Measurements from ENCODE around the gene PTPN18. TPM values are rescaled to one million over a fixed set of nuclear protein-coding genes. Genes with fewer than 3 reads are reported as not detected.

PTPN18 gene
- total RNA-seq, 1 donor from 2014 or later = 26.0 TPM

DNA sequence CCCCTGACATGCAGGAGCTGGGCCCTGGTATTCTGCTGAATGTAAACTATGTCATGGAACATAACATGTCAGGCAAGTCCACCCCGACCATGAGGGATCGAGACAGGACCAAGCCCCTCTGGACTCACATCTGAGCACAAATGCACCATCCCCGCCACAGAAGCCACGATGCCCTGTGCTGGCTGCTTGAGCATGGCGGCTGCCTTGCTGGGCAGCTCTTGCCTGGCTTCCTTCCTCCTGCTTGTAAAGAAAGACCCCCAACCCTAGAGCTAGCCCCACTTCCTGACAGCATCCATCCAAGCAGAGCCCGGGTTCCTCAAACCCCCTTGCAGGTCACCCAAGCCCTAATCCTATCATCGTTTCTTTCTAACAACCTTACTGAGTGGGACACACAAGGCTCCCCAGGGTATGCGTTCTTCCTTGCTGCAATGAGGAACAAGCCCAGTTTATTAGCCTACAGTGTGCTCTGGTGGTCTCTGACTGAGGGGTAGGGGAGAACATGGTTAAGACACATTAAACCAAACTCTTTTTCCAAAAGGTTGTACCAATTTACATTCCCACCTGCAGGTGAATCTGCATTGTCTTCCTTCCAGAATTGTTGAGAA lies 26.6 kb downstream of the PTPN18 start:
- no peak overlapping the region for H3K4me3 ChIP-seq
- H3K4me1 ChIP-seq = peaks cover 14% of the 10 kb centered on the region
- no peak overlapping the region for H3K27ac ChIP-seq
- no peaks in the 10 kb centered on the region for H3K27me3 ChIP-seq
- no peaks in the 10 kb centered on the region for H3K9me3 ChIP-seq
- intact Hi-C loops (cut with DNase I) = no loop called here
- no peak for TF ChIP-seq POLR2A (IDR thresholded peaks at IDR 0.05)
- TF ChIP-seq, protein P1, sequence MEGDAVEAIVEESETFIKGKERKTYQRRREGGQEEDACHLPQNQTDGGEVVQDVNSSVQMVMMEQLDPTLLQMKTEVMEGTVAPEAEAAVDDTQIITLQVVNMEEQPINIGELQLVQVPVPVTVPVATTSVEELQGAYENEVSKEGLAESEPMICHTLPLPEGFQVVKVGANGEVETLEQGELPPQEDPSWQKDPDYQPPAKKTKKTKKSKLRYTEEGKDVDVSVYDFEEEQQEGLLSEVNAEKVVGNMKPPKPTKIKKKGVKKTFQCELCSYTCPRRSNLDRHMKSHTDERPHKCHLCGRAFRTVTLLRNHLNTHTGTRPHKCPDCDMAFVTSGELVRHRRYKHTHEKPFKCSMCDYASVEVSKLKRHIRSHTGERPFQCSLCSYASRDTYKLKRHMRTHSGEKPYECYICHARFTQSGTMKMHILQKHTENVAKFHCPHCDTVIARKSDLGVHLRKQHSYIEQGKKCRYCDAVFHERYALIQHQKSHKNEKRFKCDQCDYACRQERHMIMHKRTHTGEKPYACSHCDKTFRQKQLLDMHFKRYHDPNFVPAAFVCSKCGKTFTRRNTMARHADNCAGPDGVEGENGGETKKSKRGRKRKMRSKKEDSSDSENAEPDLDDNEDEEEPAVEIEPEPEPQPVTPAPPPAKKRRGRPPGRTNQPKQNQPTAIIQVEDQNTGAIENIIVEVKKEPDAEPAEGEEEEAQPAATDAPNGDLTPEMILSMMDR (IDR thresholded peaks at IDR 0.05) = no peak
- no peak for TF ChIP-seq POLR2AphosphoS5 (IDR thresholded peaks at IDR 0.05; ENCODE audit: insufficient read depth in 1 of 2, low read depth in 1 of 2)
- no peak for DNase-seq (ENCODE audit: extremely low spot score in 2 of 2)
- no peaks in the 10 kb centered on the region for H3K36me3 ChIP-seq

DNA sequence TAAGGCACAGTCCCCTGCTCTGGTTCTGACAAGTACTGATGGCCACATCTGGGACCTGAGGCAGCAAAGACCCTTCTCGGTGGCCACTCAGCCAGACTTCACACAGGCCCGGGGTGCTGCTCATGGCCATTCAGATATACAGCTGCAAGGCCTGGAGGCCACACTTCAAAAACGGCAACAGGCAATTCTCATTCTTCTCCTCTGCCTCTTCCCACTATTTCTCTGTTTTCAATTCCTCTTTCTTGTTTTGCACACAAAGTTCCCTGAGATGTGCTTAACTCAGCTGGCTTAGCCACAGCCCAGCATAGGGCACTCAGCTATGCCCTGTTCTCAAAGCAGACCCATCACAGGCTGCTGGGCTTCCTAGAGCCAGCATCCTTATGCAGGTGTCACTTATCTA lies 29.9 kb downstream of the PTPN18 start:
- H3K27ac ChIP-seq = no peak overlapping the region
- DNase-seq (ENCODE audit: extremely low spot score in 2 of 2) = no peak

DNA sequence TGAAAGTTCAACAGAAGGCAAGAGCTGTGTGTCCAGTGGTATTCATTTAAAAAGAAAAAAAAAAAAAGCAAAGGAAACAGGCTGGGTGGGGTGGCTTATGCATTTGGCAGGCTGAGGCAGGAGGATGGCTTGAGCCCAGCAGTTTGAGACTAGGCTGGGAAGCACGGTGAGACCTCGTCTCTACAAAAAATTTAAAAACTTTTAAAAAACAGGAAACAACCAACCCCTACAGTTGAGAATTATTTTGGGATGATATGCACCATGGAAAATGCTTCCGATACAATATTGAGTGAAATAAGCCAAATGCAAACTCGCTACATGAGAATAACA lies 31.2 kb downstream of the PTPN18 start:
- no peaks in the 10 kb centered on the region for H3K36me3 ChIP-seq
- no peak for TF ChIP-seq POLR2A (IDR thresholded peaks at IDR 0.05)
- TF ChIP-seq POLR2AphosphoS5 (IDR thresholded peaks at IDR 0.05; ENCODE audit: insufficient read depth in 1 of 2, low read depth in 1 of 2) = no peak
- TF ChIP-seq, protein P1 (IDR thresholded peaks at IDR 0.05) = no peak
- intact Hi-C loops (cut with DNase I) = no loop called here
- H3K4me3 ChIP-seq = no peak overlapping the region
- H3K9me3 ChIP-seq = no peaks in the 10 kb centered on the region
- H3K27me3 ChIP-seq = no peaks in the 10 kb centered on the region
- H3K4me1 ChIP-seq = peaks cover 39% of the 10 kb centered on the region
- no peak for DNase-seq (ENCODE audit: extremely low spot score in 2 of 2)
- H3K27ac ChIP-seq = no peak overlapping the region

More for the DNA sequence above, 29.9 kb downstream of the PTPN18 start:
- no peak overlapping the region for H3K4me3 ChIP-seq
- peaks cover 32% of the 10 kb centered on the region for H3K4me1 ChIP-seq
- intact Hi-C loops (cut with DNase I) = no loop called here
- no peaks in the 10 kb centered on the region for H3K9me3 ChIP-seq
- TF ChIP-seq POLR2A (IDR thresholded peaks at IDR 0.05) = no peak
- no peak for TF ChIP-seq POLR2AphosphoS5 (IDR thresholded peaks at IDR 0.05; ENCODE audit: insufficient read depth in 1 of 2, low read depth in 1 of 2)
- TF ChIP-seq, protein P1 (IDR thresholded peaks at IDR 0.05) = no peak
- H3K27me3 ChIP-seq = no peaks in the 10 kb centered on the region
- H3K36me3 ChIP-seq = no peaks in the 10 kb centered on the region

DNA sequence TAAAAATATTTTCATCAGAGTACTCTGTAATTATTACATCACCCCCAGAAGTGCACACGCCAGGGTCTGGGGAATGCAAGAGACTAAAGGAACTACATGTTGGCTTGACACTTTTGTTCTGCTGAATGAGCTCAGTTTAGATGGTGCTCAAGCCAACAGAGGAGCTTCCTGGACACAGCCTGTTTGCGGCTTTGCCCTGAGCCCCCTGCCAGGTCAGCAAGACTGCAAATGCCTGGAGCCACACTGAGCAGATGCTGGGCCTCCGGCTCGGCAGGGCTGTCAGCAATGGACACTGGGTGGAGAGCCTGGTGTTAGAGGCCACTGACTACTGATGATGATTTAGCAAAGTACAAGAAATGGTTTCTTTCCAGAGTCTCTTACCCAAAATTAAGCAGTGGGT lies 31.9 kb downstream of the PTPN18 start:
- H3K36me3 ChIP-seq = no peaks in the 10 kb centered on the region
- TF ChIP-seq POLR2AphosphoS5 (IDR thresholded peaks at IDR 0.05; ENCODE audit: insufficient read depth in 1 of 2, low read depth in 1 of 2) (no peak), POLR2A (IDR thresholded peaks at IDR 0.05) (no peak)
- TF ChIP-seq, protein P1 (IDR thresholded peaks at IDR 0.05) = no peak
- no peaks in the 10 kb centered on the region for H3K27me3 ChIP-seq
- H3K9me3 ChIP-seq = no peaks in the 10 kb centered on the region
- H3K4me3 ChIP-seq = no peak overlapping the region
- no peak for DNase-seq (ENCODE audit: extremely low spot score in 2 of 2)
- H3K4me1 ChIP-seq = peaks cover 42% of the 10 kb centered on the region
- no peak overlapping the region for H3K27ac ChIP-seq
- intact Hi-C loops (cut with DNase I) = no loop called here

DNA sequence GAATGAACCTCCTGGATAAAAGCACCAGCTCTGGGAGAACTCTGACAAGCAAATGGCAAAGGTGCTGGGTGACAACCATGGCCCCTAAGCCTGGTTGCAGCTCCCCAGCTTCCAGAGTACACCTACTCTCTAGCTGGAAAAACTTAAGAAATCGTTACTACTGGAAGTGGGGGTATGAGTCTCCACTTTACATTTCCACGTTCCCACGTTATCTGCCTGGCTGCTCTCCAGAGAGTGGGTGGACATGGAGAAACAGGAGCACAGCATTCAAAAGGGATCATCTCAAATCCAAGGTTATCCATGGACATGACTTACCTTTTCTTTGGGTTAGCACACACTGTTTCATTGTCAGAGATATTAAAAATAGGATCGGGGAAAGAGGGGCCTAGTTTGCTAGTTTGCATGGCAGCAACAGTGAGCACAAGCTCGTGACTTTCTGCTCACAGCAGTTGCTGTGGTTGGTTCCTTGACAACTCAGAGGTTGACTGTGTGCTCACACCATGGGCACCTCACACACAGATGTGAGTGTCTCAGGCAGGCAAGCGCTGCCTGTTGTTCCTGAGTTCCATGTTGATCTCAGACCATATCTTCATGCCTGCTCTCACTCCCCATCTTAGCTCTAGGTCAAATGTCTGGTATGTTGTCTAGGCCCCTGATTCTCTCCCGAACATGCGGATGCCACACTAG lies 32.5 kb downstream of the PTPN18 start:
- no peaks in the 10 kb centered on the region for H3K9me3 ChIP-seq
- no peak overlapping the region for H3K4me3 ChIP-seq
- no peak for DNase-seq (ENCODE audit: extremely low spot score in 2 of 2)
- no peaks in the 10 kb centered on the region for H3K36me3 ChIP-seq
- H3K27me3 ChIP-seq = no peaks in the 10 kb centered on the region
- no peak overlapping the region for H3K27ac ChIP-seq
- TF ChIP-seq POLR2A (IDR thresholded peaks at IDR 0.05) = no peak
- no peak for TF ChIP-seq POLR2AphosphoS5 (IDR thresholded peaks at IDR 0.05; ENCODE audit: insufficient read depth in 1 of 2, low read depth in 1 of 2)
- TF ChIP-seq, protein P1 (IDR thresholded peaks at IDR 0.05) = no peak
- intact Hi-C loops (cut with DNase I) = no loop called here
- peaks cover 42% of the 10 kb centered on the region for H3K4me1 ChIP-seq

Measured in vagina (tissue), 2 donors.